ENCODE measurements around the gene CDH13.

CDH13 gene

DNA sequence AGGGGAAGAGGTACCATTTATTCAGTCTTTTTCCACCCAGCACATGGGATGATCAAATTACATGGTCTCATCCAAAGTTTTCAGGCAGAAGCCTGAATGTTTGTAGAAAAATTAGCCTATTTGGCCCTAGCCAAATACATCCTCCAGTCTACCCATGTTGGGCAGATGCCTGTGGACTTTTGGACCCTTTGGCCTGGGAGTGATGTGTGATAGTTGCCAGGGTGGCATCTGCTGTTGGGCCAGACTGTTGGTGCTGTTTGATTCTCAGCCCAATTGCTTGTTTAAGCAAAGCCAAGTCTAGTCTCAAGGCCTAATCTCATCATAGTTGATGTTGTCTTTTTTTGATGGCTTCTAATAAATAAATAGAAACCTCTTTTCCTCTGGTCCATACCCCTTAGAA, 419.0 kb downstream of the CDH13 start:
- Histone ChIP-seq H3K4me3 (ENCODE audit: low read depth, low read length) (no peak overlapping the region), H3K4me1 (ENCODE audit: control insufficient read depth, insufficient read depth, low read length) (peaks cover 17% of the 10 kb centered on the region), H3K9me3 (ENCODE audit: control insufficient read depth, insufficient read depth, low read depth, low read length) (no peaks in the 10 kb centered on the region), H3K36me3 (ENCODE audit: control insufficient read depth in 2 of 2, insufficient read depth in 1 of 2, low read length in 2 of 2) (no peaks in the 10 kb centered on the region), H3K27ac (ENCODE audit: extremely low read depth, low read depth, low read length) (no peak overlapping the region)
- ChIA-PET CTCF (no interaction called here), POLR2A (no interaction called here)
- TF ChIP-seq, protein P1, sequence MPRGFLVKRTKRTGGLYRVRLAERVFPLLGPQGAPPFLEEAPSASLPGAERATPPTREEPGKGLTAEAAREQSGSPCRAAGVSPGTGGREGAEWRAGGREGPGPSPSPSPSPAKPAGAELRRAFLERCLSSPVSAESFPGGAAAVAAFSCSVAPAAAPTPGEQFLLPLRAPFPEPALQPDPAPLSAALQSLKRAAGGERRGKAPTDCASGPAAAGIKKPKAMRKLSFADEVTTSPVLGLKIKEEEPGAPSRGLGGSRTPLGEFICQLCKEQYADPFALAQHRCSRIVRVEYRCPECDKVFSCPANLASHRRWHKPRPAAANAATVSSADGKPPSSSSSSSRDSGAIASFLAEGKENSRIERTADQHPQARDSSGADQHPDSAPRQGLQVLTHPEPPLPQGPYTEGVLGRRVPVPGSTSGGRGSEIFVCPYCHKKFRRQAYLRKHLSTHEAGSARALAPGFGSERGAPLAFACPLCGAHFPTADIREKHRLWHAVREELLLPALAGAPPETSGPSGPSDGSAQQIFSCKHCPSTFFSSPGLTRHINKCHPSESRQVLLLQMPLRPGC (tag by site-specific recombination; IDR thresholded peaks at IDR 0.05), result no peak
- TF ChIP-seq MEIS1 (CRISPR knock-in tag; IDR thresholded peaks at IDR 0.05; ENCODE audit: borderline replicate concordance) (no peak), HOXC10 (CRISPR knock-in tag; IDR thresholded peaks at IDR 0.05) (no peak), ZNF610 (tag by site-specific recombination; IDR thresholded peaks at IDR 0.05; ENCODE audit: borderline replicate concordance) (no peak), ZFP41 (tag by site-specific recombination; IDR thresholded peaks at IDR 0.05; ENCODE audit: borderline replicate concordance) (no peak)
- TF ChIP-seq, protein P2, sequence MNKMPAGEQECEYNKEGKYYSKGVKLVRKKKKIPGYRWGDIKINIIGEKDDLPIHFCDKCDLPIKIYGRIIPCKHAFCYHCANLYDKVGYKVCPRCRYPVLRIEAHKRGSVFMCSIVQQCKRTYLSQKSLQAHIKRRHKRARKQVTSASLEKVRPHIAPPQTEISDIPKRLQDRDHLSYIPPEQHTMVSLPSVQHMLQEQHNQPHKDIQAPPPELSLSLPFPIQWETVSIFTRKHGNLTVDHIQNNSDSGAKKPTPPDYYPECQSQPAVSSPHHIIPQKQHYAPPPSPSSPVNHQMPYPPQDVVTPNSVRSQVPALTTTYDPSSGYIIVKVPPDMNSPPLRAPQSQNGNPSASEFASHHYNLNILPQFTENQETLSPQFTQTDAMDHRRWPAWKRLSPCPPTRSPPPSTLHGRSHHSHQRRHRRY (tag by site-specific recombination; IDR thresholded peaks at IDR 0.05), result no peak
- TF ChIP-seq, protein P3, sequence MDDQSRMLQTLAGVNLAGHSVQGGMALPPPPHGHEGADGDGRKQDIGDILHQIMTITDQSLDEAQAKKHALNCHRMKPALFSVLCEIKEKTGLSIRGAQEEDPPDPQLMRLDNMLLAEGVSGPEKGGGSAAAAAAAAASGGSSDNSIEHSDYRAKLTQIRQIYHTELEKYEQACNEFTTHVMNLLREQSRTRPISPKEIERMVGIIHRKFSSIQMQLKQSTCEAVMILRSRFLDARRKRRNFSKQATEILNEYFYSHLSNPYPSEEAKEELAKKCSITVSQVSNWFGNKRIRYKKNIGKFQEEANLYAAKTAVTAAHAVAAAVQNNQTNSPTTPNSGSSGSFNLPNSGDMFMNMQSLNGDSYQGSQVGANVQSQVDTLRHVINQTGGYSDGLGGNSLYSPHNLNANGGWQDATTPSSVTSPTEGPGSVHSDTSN (CRISPR knock-in tag; IDR thresholded peaks at IDR 0.05), result no peak

DNA sequence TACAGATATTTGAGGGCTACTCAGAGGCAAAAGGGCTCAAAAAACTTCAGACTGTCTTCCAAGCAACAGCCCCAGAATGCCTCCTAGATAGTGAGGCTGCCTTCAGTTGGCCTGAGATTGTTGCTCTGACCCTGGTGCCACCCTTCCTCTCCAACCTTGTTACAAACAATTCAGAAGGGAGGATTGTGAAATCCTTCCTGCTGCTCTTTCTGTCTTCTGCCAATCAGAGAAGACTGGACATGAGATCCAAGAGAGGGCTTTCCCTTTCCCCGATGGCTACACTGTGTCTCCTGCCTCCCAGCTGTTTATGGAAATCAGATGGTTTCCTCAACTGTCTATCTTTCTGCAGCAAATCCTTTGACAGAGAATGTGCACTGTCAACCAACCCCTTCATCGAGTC, 419.9 kb downstream of the CDH13 start:
- Histone ChIP-seq H3K9me3 (ENCODE audit: control insufficient read depth, insufficient read depth, low read depth, low read length) (no peaks in the 10 kb centered on the region), H3K4me3 (ENCODE audit: low read depth, low read length) (no peak overlapping the region), H3K27ac (ENCODE audit: extremely low read depth, low read depth, low read length) (no peak overlapping the region), H3K36me3 (ENCODE audit: control insufficient read depth in 2 of 2, insufficient read depth in 1 of 2, low read length in 2 of 2) (no peaks in the 10 kb centered on the region), H3K4me1 (ENCODE audit: control insufficient read depth, insufficient read depth, low read length) (peaks cover 17% of the 10 kb centered on the region)
- TF ChIP-seq ZNF549 (tag by site-specific recombination; IDR thresholded peaks at IDR 0.05), result no peak
- no peak for TF ChIP-seq ZBTB1 (tag by site-specific recombination; IDR thresholded peaks at IDR 0.05)
- TF ChIP-seq, protein P4, sequence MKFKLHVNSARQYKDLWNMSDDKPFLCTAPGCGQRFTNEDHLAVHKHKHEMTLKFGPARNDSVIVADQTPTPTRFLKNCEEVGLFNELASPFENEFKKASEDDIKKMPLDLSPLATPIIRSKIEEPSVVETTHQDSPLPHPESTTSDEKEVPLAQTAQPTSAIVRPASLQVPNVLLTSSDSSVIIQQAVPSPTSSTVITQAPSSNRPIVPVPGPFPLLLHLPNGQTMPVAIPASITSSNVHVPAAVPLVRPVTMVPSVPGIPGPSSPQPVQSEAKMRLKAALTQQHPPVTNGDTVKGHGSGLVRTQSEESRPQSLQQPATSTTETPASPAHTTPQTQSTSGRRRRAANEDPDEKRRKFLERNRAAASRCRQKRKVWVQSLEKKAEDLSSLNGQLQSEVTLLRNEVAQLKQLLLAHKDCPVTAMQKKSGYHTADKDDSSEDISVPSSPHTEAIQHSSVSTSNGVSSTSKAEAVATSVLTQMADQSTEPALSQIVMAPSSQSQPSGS (tag by site-specific recombination; IDR thresholded peaks at IDR 0.05; ENCODE audit: low read depth), result no peak
- TF ChIP-seq ZBTB17 (tag by site-specific recombination; IDR thresholded peaks at IDR 0.05), result no peak
- TF ChIP-seq SP7 (tag by site-specific recombination; IDR thresholded peaks at IDR 0.05), result no peak
- no peak for TF ChIP-seq ZNF311 (tag by site-specific recombination; IDR thresholded peaks at IDR 0.05; ENCODE audit: borderline replicate concordance)
- no peak for TF ChIP-seq ZNF335 (tag by site-specific recombination; conservative IDR thresholded peaks at IDR 0.05)
- TF ChIP-seq, protein P5, sequence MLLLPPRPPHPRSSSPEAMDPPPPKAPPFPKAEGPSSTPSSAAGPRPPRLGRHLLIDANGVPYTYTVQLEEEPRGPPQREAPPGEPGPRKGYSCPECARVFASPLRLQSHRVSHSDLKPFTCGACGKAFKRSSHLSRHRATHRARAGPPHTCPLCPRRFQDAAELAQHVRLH (tag by site-specific recombination; IDR thresholded peaks at IDR 0.05), result no peak
- TF ChIP-seq ZNF292 (tag by site-specific recombination; IDR thresholded peaks at IDR 0.05; ENCODE audit: borderline replicate concordance, low read depth), result no peak
- TF ChIP-seq HOXD13 (CRISPR knock-in tag; IDR thresholded peaks at IDR 0.05; ENCODE audit: borderline replicate concordance), result no peak
- TF ChIP-seq, protein P6, sequence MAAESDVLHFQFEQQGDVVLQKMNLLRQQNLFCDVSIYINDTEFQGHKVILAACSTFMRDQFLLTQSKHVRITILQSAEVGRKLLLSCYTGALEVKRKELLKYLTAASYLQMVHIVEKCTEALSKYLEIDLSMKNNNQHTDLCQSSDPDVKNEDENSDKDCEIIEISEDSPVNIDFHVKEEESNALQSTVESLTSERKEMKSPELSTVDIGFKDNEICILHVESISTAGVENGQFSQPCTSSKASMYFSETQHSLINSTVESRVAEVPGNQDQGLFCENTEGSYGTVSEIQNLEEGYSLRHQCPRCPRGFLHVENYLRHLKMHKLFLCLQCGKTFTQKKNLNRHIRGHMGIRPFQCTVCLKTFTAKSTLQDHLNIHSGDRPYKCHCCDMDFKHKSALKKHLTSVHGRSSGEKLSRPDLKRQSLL (tag by site-specific recombination; IDR thresholded peaks at IDR 0.05), result no peak
- TF ChIP-seq, protein P7, sequence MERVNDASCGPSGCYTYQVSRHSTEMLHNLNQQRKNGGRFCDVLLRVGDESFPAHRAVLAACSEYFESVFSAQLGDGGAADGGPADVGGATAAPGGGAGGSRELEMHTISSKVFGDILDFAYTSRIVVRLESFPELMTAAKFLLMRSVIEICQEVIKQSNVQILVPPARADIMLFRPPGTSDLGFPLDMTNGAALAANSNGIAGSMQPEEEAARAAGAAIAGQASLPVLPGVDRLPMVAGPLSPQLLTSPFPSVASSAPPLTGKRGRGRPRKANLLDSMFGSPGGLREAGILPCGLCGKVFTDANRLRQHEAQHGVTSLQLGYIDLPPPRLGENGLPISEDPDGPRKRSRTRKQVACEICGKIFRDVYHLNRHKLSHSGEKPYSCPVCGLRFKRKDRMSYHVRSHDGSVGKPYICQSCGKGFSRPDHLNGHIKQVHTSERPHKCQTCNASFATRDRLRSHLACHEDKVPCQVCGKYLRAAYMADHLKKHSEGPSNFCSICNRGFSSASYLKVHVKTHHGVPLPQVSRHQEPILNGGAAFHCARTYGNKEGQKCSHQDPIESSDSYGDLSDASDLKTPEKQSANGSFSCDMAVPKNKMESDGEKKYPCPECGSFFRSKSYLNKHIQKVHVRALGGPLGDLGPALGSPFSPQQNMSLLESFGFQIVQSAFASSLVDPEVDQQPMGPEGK (tag by site-specific recombination; IDR thresholded peaks at IDR 0.05), result no peak
- TF ChIP-seq GLI4 (tag by site-specific recombination; IDR thresholded peaks at IDR 0.05), result no peak
- no peak for TF ChIP-seq ZNF248 (tag by site-specific recombination; IDR thresholded peaks at IDR 0.05)
- TF ChIP-seq OVOL3 (tag by site-specific recombination; IDR thresholded peaks at IDR 0.05), result no peak
- TF ChIP-seq, protein P8, sequence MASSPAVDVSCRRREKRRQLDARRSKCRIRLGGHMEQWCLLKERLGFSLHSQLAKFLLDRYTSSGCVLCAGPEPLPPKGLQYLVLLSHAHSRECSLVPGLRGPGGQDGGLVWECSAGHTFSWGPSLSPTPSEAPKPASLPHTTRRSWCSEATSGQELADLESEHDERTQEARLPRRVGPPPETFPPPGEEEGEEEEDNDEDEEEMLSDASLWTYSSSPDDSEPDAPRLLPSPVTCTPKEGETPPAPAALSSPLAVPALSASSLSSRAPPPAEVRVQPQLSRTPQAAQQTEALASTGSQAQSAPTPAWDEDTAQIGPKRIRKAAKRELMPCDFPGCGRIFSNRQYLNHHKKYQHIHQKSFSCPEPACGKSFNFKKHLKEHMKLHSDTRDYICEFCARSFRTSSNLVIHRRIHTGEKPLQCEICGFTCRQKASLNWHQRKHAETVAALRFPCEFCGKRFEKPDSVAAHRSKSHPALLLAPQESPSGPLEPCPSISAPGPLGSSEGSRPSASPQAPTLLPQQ (tag by site-specific recombination; IDR thresholded peaks at IDR 0.05), result no peak
- TF ChIP-seq ZNF433 (tag by site-specific recombination; IDR thresholded peaks at IDR 0.05; ENCODE audit: low read depth), result no peak
- TF ChIP-seq ZNF23 (tag by site-specific recombination; IDR thresholded peaks at IDR 0.05; ENCODE audit: borderline replicate concordance), result no peak
- TF ChIP-seq ZBTB21 (tag by site-specific recombination; IDR thresholded peaks at IDR 0.05), result no peak
- POLR2A ChIA-PET, result no interaction called here
- CTCF ChIA-PET, result interaction anchor here (0.5 kb wide), 1 partner anchor 996 kb away, joined by 3 read pairs; the partner anchor contains the start of gene SLC38A8

All from HEK293 (cell line).